DND-41 (cell line): ENCODE results near the gene ZNF132.

Experiments
- ATAC-seq: fragments of 200-7000 bp; cut with Tn5 transposase; 3 replicates; pipeline ENCODE4 v1.9.1; 2021; ENCODE audit warnings: low read depth; ENCODE audit not compliant: insufficient read depth
- DNase-seq: peaks from one replicate; pipeline ENCODE4 v3.0.0-alpha.2; 2020
- H2AFZ ChIP-seq: 2 replicates; pipeline ENCODE4 v1.6.0; 2012; ENCODE audit warnings: low read depth, low read length
- H3K27ac ChIP-seq: 2 replicates; pipeline ENCODE4 v1.5.1; 2012; ENCODE audit warnings: low read length, inconsistent platforms
- H3K27me3 ChIP-seq: fragments of 200-600 bp; sonication (generic); 2 replicates; pipeline ENCODE4 v1.6.0; 2012; ENCODE audit warnings: low read length, mild to moderate bottlenecking, inconsistent platforms; ENCODE audit not compliant: insufficient read depth, poor library complexity
- H3K36me3 ChIP-seq: 2 replicates; pipeline ENCODE4 v1.5.1; 2012; ENCODE audit warnings: low read length, inconsistent platforms; ENCODE audit not compliant: insufficient read depth
- H3K4me1 ChIP-seq: 2 replicates; pipeline ENCODE4 v1.5.1; 2012; ENCODE audit warnings: mild to moderate bottlenecking, low read length; ENCODE audit not compliant: insufficient read depth
- H3K4me2 ChIP-seq: 2 replicates; pipeline ENCODE4 v1.6.0; 2012; ENCODE audit warnings: mild to moderate bottlenecking, moderate library complexity, low read length, inconsistent platforms; ENCODE audit not compliant: insufficient read depth
- H3K4me3 ChIP-seq, 2 experiments: fragments of 200-600 bp in 1 of 2; shearing (Covaris generic) in 1 of 2; 2 replicates each; pipeline ENCODE4 v1.5.1; 2012 to 2016; ENCODE audit warnings: inconsistent platforms in 2 of 2, low read length in 2 of 2, mild to moderate bottlenecking in 2 of 2, low read depth in 1 of 2, moderate library complexity in 1 of 2
- H3K79me2 ChIP-seq: 2 replicates; pipeline ENCODE4 v1.6.0; 2012; ENCODE audit warnings: low read length, inconsistent platforms; ENCODE audit not compliant: insufficient read depth
- H3K9ac ChIP-seq: 2 replicates; pipeline ENCODE4 v1.6.0; 2012; ENCODE audit warnings: low read depth, mild to moderate bottlenecking, inconsistent platforms, low read length, moderate library complexity
- H3K9me3 ChIP-seq: 2 replicates; pipeline ENCODE4 v1.5.1; 2012; ENCODE audit warnings: low read length, moderate library complexity, mild to moderate bottlenecking, inconsistent platforms; ENCODE audit not compliant: insufficient read depth, severe bottlenecking
- H4K20me1 ChIP-seq: 2 replicates; pipeline ENCODE4 v1.6.0; 2012; ENCODE audit warnings: low read length; ENCODE audit not compliant: insufficient read depth
- CTCF ChIP-seq: IDR thresholded peaks from 2 replicates; pipeline ENCODE4 v1.5.1; 2012; ENCODE audit warnings: borderline replicate concordance, low read length, moderate library complexity, mild to moderate bottlenecking; ENCODE audit not compliant: poor library complexity, severe bottlenecking; ENCODE audit errors: extremely low read depth
- EZH2 ChIP-seq: IDR thresholded peaks from 3 replicates; pipeline ENCODE4 v1.6.1; 2012; ENCODE audit warnings: borderline replicate concordance, low read depth, mild to moderate bottlenecking, moderate library complexity, low read length, inconsistent platforms; ENCODE audit not compliant: severe bottlenecking

ZNF132 gene

GRCh38 chr19:58392945-58393724 lies 46.8 kb downstream of the ZNF132 start:
- H3K36me3 ChIP-seq = peaks cover 74% of the 10 kb centered on the region
- no peak overlapping the region for H3K4me2 ChIP-seq
- H3K27me3 ChIP-seq = no peaks in the 10 kb centered on the region
- no peak overlapping the region for H3K9ac ChIP-seq
- DNase-seq = no peak
- no peak overlapping the region for H3K27ac ChIP-seq
- TF ChIP-seq CTCF (no peak), EZH2 (no peak)
- H4K20me1 ChIP-seq = peaks cover 52% of the 10 kb centered on the region
- no peak overlapping the region for H2AFZ ChIP-seq
- no peak for ATAC-seq
- H3K4me1 ChIP-seq = peaks cover 26% of the 10 kb centered on the region
- no peak overlapping the region for H3K4me3 ChIP-seq
- H3K79me2 ChIP-seq = peaks cover 44% of the 10 kb centered on the region
- H3K9me3 ChIP-seq = no peaks in the 10 kb centered on the region

- Histone ChIP-seq H3K36me3 (peaks cover 54% of the 10 kb centered on the region), H3K27me3 (no peaks in the 10 kb centered on the region), H4K20me1 (peaks cover 36% of the 10 kb centered on the region), H3K9me3 (no peaks in the 10 kb centered on the region), H3K27ac (peak overlapping the region; percentile 73), H3K9ac (peak overlapping the region; percentile 99), H3K79me2 (peaks cover 70% of the 10 kb centered on the region), H3K4me1 (peaks cover 46% of the 10 kb centered on the region), H2AFZ (no peak overlapping the region), H3K4me3 (peak overlapping the region; percentile 75 to 92; a peak in 3 of 4 replicates), H3K4me2 (peak overlapping the region; percentile 92)
- no peak for DNase-seq
- TF ChIP-seq CTCF = no peak
- ATAC-seq = no peak
Measured at GRCh38 chr19:58388175-58388526, 51.8 kb downstream of the ZNF132 start.

GRCh38 chr19:58387338-58388174 lies 52.4 kb downstream of the ZNF132 start:
- ATAC-seq = no peak
- H3K4me1 ChIP-seq = peaks cover 46% of the 10 kb centered on the region

More at GRCh38 chr19:58387338-58388174, 52.4 kb downstream of the ZNF132 start:
- TF ChIP-seq CTCF (no peak), EZH2 (no peak)
- peaks cover 48% of the 10 kb centered on the region for H3K36me3 ChIP-seq
- no peak for DNase-seq
- peak overlapping the region; percentile 75 to 92 for H3K4me3 ChIP-seq
- H3K27ac ChIP-seq = peak overlapping the region; percentile 73
- H3K4me2 ChIP-seq = peak overlapping the region; percentile 92
- H3K9ac ChIP-seq = peak overlapping the region; percentile 99
- H3K79me2 ChIP-seq = peaks cover 65% of the 10 kb centered on the region
- peak overlapping the region; percentile 68 for H2AFZ ChIP-seq
- H3K27me3 ChIP-seq = no peaks in the 10 kb centered on the region
- peaks cover 31% of the 10 kb centered on the region for H4K20me1 ChIP-seq
- no peaks in the 10 kb centered on the region for H3K9me3 ChIP-seq
